Stimulated activated CD4-positive, alpha-beta T cell treated with anti-CD3 and anti-CD28 coated beads, Interleukin-4, amount 100 ng/mL, for 4 hours (primary cell): ENCODE data around the gene RFPL3.
"Not testable (repeated sequence)": the region's sequence is repeated elsewhere in the genome, so short reads cannot be mapped to it uniquely, and the experiment has no call there.

ENCODE experiments used
- DNase-seq, 2 experiments: peaks; one replicate each; pipeline ENCODE4 v3.0.0-alpha.2; 2020

The RFPL3 gene

DNA sequence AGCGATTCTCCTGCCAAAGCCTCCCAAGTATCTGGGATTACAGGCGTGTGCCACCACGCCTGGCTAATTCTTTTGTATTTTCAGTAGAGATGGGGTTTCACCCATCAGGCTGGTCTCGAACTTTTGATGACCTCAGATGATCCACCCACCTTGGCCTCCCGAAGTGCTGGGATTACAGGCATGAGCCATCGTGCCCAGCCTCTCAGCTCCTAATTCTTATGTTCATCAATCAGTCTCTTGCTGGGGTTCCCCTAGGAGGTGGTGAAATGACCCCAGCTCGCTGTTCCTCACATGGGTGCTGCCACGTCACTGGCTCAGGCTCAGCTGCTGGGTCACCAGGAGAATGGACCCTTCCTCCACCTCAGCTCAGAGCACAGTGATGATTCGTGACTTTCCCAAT is at the start of gene RFPL3:
Gene RFPL3 (plus strand): TSS at position 301 of the 400 bp plus-strand sequence. CDS start 205 bp downstream, outside the sequence.
- not testable (repeated sequence) for DNase-seq

- DNase-seq, result no peak
These were observed 49.5 kb upstream of the RFPL3 start for GRCh38 chr22:32308191-32308590.

GRCh38 chr22:32308934-32309333 is 48.7 kb upstream of the RFPL3 start:
- DNase-seq, result no peak

DNA sequence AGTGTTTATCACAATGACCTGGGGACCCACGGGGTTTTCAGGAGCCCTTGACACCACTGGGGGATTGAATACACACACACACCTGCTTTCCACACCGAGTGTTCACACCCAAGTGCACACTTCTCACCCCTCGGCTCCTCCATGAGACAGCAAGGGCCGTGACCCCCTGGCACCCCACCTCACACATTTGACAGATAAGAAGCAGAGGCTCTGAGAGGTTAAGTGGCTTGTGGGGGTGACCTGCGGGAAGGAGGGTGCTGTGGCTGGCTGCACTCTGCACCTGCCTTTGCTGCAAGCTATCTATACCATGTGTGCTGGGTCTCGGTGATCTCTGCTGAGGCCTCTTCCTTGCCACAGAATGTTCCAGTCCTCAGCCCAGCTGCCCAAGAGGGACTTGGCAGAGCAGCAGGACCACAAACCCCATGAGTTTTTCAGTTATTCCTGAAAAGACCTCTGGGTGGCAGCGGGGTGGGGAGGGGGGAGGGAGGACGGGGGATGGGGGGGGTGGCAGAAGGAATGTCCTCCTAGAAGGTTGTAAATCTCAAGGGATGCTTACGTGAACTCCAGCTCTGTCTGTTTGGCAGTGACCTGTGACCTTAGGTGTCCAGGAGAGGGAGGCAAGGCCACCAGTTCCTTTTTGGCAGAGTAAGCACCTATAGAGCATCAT is 47.9 kb upstream of the RFPL3 start:
- DNase-seq, result no peak

- DNase-seq, result no peak
These were observed 46.9 kb upstream of the RFPL3 start for GRCh38 chr22:32310777-32311176.

- DNase-seq, result no peak
These were observed 46.1 kb upstream of the RFPL3 start for GRCh38 chr22:32311551-32312071.

- DNase-seq, result no peak
These were observed 44.9 kb upstream of the RFPL3 start for GRCh38 chr22:32312748-32313147.

GRCh38 chr22:32313532-32313931 is 44.1 kb upstream of the RFPL3 start:
- no peak for DNase-seq

DNA sequence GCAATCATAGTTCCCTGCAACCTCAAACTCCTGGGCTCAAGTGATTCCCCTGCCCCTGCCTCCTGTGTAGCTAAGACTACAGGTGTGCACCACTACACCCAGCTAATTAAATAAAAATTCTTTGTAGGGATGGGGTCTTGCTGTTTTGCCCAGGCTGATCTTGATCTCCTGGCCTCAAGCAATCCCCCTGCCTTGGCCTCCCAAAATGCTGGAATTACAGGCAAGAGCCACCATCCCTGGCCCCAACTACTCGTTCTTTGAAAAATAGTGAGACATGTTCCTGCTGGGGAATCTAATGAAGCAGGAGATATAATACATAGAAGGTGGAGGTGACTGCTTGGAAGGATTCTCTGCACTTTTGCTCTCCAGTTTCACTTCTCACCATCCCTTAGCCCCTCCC is 40.1 kb upstream of the RFPL3 start:
- no peak for DNase-seq

GRCh38 chr22:32318361-32318760 is 39.3 kb upstream of the RFPL3 start:
- no peak for DNase-seq

GRCh38 chr22:32319861-32320406 is 37.7 kb upstream of the RFPL3 start:
- DNase-seq, result no peak

- no peak for DNase-seq
These were observed 34.7 kb upstream of the RFPL3 start for GRCh38 chr22:32322986-32323385.

DNA sequence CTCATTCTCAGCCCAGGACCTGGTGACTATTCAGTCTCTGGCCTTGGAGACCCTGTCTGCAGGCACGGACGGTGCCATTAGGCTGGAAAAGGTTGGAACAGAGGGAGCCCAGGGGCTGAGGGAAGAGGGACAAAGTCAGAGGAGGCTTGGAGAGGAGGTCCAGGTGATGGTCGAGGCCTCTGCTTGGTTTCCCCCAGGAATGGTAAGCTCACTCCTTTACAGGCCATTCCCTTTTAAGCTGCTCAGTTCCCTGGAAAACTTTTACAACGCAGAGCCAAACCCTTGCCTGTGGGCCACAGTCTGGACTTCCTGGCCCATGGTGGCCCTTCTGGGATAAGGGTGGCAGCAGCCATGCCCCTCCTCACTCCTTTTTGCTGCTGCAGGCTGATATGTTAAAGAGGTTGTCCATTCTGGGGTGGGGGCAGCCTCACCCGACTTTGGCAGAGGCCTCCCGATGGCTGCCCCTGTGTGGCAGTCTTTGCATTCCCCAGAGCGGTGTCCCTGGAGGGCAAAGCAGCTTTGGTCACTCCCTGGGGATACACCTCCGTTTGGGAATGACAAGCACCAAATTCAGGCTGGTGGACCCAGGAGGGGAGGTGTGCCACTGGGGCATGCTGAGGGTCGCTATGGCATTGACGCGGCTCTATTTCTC is 34.0 kb upstream of the RFPL3 start:
- DNase-seq, result no peak

DNA sequence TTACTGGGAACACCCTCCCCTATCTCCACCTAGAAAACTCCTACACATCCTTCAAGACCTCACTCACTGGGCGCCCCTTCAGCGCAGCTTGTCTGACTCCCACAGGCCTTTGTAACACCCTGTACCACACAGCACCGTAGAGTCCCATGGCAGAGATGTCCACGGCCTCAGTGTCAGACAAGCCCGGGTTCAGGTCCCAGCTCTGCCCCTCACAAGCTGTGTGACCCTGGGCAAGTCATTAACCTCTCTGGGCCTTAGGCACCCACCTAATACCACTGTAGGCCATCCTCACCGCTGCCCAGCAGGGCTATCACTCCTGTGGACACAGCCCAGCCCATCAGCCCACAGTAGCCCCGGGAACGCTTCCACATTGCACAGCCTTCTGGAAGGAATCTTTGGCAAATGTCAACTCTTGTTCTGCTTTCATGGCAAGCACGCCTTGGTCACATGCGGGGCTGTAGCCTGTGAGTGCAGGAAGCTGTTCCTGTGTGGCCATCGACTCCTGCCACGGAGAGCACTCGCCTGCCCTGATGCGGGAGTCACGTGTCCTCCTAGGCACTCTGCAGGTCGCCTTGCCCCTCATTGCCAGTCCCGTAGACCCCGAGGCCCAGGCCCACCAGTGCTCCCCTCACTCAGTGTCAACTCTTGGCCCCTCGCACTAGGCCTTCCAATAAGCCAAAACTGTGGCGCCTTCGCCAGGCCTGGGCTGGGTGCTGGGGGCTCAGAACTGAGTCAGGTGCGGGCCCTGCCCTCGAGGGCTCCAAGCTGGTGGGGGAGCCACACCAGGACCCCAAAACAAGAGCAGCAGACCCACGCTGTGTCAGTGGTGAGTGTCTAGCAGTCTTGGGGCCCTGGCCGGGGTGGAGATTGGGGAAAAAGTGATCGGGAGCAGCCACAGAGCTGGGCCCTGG is 32.9 kb upstream of the RFPL3 start:
- DNase-seq, result no peak

GRCh38 chr22:32325416-32325801 is 32.3 kb upstream of the RFPL3 start:
- no peak for DNase-seq

GRCh38 chr22:32325811-32326237 is 31.8 kb upstream of the RFPL3 start:
- no peak for DNase-seq

GRCh38 chr22:32326647-32327046 is 31.0 kb upstream of the RFPL3 start:
- DNase-seq, result no peak

- DNase-seq, result no peak
These were observed 30.6 kb upstream of the RFPL3 start for GRCh38 chr22:32327066-32327465.

DNA sequence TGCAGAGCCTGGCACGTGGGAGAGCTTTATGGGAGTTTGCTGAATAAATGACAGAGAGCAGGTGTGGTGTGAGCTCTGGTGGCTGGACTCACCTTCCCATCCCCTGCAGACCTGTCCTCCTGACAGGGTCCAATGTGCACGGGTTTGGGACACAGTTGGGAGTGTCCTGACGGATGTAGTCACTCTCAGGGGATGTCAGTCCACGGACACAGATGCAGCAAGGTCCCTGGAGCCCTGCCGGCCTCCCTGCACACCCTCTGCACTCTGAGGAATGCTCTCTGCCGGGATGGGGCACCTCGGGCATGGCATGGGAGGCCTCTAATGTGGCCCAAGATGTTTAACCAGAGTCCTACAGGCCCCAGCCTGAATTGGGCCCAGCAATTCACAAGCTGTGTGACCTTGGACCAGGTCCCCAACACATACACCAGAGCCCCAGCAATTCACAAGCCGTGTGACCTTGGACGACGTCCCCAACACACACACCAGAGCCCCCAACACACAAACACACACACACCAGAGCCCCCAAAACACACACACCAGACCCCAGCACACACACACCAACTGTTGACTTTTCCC is 30.0 kb upstream of the RFPL3 start:
- no peak for DNase-seq

- DNase-seq, result no peak
These were observed 29.1 kb upstream of the RFPL3 start for GRCh38 chr22:32328306-32329201.

DNA sequence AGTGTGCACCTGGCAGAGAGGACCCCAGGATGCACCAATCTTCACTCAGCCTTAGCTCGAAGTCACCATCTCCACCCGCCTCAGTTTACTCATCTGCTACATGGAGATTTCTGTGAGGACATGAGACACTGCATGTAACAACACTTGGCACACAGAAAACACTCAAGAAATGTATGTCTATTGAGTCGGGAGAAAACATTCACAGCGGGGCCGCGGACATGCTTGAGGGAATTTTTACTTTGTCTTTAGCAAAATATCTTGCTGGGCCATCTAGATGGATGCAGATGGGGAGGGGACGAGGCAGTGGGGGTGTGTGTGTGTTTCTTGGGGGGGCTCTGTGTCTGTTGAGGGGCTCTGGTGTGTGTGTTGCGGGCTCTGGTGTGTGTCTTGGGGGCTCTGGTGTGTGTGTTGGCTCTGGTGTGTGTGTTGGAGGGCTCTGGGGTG is 28.4 kb upstream of the RFPL3 start:
- DNase-seq, result no peak
